ENCODE data around the gene CITED2. TPM values are rescaled to one million over a fixed set of nuclear protein-coding genes. Genes with fewer than 3 reads are reported as not detected.
A peak's percentile ranks its signal among the peaks of the same experiment; 100 is the strongest.

The CITED2 gene
- total and polyA plus RNA-seq, 2 of the 8 experiments (the other 6 are each of a cell fraction or from before 2014, with no cell fraction given): 89.1 to 115 TPM

DNA sequence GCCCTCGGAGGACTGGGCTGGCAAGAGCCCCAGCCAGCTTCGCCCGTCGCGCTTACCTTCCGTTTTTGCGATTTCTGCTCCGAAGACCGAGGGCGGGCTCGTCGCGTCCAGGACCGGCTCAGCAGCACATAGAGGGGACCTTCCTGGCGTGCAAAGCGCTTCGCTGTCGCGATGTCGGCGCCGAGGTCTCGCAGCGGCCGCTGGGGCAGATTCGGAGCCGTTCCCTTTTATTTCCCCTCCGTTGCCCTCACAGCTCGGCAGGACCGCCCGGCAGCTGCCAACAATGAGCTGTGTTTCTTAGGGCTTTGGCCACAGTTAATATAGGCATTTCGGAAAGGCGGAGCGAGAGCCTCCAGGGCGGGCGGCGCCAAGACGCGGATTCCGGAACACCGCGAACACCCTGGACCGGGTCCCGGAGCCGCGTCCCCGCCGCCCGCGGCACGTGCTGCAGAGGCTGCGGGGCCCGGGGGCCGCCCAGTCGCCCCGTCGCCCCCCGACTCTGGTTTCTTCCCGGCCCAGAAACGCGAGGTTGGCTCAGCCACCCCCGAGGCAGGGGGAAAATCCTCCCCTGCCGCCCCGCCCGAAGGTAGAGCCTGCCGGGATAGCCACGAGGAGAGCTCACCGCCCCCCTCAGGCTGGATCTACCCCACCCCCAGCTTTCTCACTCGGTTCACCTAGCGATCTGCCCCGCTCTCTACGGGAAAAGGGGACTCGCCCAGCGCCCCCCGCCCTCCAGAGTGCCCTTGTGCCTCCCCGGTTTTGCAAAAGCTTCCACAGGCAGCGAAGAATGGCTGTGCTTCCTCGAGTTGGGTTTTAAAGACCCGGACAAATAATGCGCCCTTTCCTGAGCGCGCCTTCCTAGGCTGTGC is at the start of gene CITED2 (continued):
- TF ChIP-seq SIRT6 (IDR thresholded peaks at IDR 0.05; ENCODE audit: low read length) (no peak), CHD1 (IDR thresholded peaks at IDR 0.05; ENCODE audit: low read depth, low read length) (peak; percentile 56; the same call in 1 of the 2 replicates), TBP (IDR thresholded peaks at IDR 0.05; ENCODE audit: low read depth, low read length) (peak; percentile 98), BCL11A (IDR thresholded peaks at IDR 0.05; ENCODE audit: low read depth in 2 of 2, low read length in 2 of 2) (no peak), BRCA1 (IDR thresholded peaks at IDR 0.05; ENCODE audit: low read depth, low read length) (no peak), PHF8 (conservative IDR thresholded peaks at IDR 0.05; ENCODE audit: low read depth, low read length) (peak; percentile 45), SP1 (IDR thresholded peaks at IDR 0.05; ENCODE audit: low read depth, low read length) (peak; percentile 95), RXRA (IDR thresholded peaks at IDR 0.05; ENCODE audit: insufficient read depth, low read depth, low read length) (no peak), TEAD4 (IDR thresholded peaks at IDR 0.05; ENCODE audit: low read depth, low read length) (no peak; the same call in 1 of the 2 replicates), SP4 (IDR thresholded peaks at IDR 0.05; ENCODE audit: low read length) (0 out of 2 replicates have a peak, but pooled peaks have one; percentile 8), HDAC2 (IDR thresholded peaks at IDR 0.05; ENCODE audit: borderline replicate concordance in 1 of 2, low read depth in 2 of 2, low read length in 2 of 2) (no peak), TCF12 (IDR thresholded peaks at IDR 0.05; ENCODE audit: low read depth, low read length) (0 out of 2 replicates have a peak, but pooled peaks have one; percentile 62), NANOG (IDR thresholded peaks at IDR 0.05; ENCODE audit: insufficient read depth, low read depth, low read length, poor library complexity, severe bottlenecking) (no peak), ZNF274 (IDR thresholded peaks at IDR 0.05; ENCODE audit: borderline replicate concordance, extremely low read depth, low read length) (no peak), EGR1 (IDR thresholded peaks at IDR 0.05; ENCODE audit: borderline replicate concordance, low read depth, low read length) (peak; percentile 56; the same call in 1 of the 2 replicates), SUZ12 (IDR thresholded peaks at IDR 0.05; ENCODE audit: low read length) (no peak), POLR2A (IDR thresholded peaks at IDR 0.05; ENCODE audit: control extremely low read depth in 1 of 2, low read depth in 2 of 2, low read length in 2 of 2) (peak; percentile 99), GTF2F1 (IDR thresholded peaks at IDR 0.05; ENCODE audit: borderline replicate concordance, low read depth, low read length) (peak; percentile 96), NRF1 (IDR thresholded peaks at IDR 0.05; ENCODE audit: low read depth, low read length) (no peak)
- TF ChIP-seq, protein P1, sequence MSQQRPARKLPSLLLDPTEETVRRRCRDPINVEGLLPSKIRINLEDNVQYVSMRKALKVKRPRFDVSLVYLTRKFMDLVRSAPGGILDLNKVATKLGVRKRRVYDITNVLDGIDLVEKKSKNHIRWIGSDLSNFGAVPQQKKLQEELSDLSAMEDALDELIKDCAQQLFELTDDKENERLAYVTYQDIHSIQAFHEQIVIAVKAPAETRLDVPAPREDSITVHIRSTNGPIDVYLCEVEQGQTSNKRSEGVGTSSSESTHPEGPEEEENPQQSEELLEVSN (IDR thresholded peaks at IDR 0.05): peak; percentile 75
- TF ChIP-seq, protein P2, sequence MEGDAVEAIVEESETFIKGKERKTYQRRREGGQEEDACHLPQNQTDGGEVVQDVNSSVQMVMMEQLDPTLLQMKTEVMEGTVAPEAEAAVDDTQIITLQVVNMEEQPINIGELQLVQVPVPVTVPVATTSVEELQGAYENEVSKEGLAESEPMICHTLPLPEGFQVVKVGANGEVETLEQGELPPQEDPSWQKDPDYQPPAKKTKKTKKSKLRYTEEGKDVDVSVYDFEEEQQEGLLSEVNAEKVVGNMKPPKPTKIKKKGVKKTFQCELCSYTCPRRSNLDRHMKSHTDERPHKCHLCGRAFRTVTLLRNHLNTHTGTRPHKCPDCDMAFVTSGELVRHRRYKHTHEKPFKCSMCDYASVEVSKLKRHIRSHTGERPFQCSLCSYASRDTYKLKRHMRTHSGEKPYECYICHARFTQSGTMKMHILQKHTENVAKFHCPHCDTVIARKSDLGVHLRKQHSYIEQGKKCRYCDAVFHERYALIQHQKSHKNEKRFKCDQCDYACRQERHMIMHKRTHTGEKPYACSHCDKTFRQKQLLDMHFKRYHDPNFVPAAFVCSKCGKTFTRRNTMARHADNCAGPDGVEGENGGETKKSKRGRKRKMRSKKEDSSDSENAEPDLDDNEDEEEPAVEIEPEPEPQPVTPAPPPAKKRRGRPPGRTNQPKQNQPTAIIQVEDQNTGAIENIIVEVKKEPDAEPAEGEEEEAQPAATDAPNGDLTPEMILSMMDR (IDR thresholded peaks at IDR 0.05; ENCODE audit: control extremely low read depth in 1 of 3, insufficient read depth in 1 of 3, low read depth in 1 of 3, low read length in 3 of 3): no peak
